Neural cell (in vitro differentiated cells): ENCODE results near the gene ACAN.

ENCODE experiments used
- EP300 ChIP-seq: fragments of 450-650 bp; conservative IDR thresholded peaks from 2 replicates; pipeline ENCODE4 v1.6.1; 2014; ENCODE audit warnings: antibody characterized with exemption, mild to moderate bottlenecking, moderate library complexity; ENCODE audit not compliant: poor library complexity, severe bottlenecking
- EZH2 ChIP-seq: fragments of 200-600, 300-800 bp; shearing (Covaris generic), sonication (generic); IDR thresholded peaks from 2 replicates; pipeline ENCODE4 v1.6.1; 2014; ENCODE audit warnings: antibody characterized with exemption, low read length, borderline replicate concordance, mild to moderate bottlenecking; ENCODE audit not compliant: insufficient read depth, poor library complexity, severe bottlenecking
- POLR2AphosphoS5 ChIP-seq: IDR thresholded peaks from 2 replicates; pipeline ENCODE4 v1.6.1; 2012
- SMC3 ChIP-seq: fragments of 450-650 bp; conservative IDR thresholded peaks from 2 replicates; pipeline ENCODE4 v1.6.1; 2014; ENCODE audit warnings: antibody characterized with exemption, mild to moderate bottlenecking, moderate library complexity; ENCODE audit not compliant: poor library complexity
- TF ChIP-seq, protein P1 (sequence below): fragments of 450-650 bp; IDR thresholded peaks from 2 replicates; pipeline ENCODE4 v1.5.1; 2014; ENCODE audit warnings: antibody characterized with exemption, mild to moderate bottlenecking, moderate library complexity; ENCODE audit not compliant: poor library complexity, severe bottlenecking

DNA sequence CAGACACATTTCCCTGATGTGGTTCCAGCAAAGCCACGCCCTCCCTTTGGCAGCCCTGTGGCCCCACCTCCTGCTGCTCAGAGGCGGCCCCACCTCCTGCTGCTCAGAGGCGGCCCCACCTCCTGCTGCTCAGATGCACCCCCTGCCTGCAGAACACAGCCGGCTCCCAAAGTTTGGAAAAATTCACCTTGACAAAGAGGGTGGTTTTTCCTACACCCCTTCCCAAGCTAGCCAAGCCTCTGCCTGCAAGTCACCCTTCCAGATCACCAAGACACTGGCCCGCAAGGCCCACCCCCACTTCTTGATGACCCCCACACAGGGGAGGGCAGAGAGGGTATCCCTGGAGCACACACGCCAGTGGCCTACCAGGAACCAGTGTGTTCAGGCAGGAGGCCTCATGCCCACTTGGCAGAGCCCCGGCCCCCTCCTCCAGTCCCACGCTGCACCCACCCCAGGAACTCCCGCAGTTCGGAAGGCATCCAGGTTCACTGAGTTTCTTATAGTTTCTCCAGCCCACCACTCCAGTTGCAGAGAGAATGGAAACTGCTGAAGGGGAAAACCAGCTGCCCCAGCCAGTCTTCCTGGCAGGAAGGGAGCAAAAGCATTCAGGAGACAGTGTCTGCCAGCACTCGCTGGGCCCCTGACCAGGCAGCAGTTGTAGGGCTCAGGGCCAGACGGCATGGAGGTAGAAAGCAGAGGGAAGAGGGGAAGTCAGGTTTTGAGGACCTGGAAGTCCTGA is 94.4 kb downstream of the ACAN start:
- TF ChIP-seq, protein P1, sequence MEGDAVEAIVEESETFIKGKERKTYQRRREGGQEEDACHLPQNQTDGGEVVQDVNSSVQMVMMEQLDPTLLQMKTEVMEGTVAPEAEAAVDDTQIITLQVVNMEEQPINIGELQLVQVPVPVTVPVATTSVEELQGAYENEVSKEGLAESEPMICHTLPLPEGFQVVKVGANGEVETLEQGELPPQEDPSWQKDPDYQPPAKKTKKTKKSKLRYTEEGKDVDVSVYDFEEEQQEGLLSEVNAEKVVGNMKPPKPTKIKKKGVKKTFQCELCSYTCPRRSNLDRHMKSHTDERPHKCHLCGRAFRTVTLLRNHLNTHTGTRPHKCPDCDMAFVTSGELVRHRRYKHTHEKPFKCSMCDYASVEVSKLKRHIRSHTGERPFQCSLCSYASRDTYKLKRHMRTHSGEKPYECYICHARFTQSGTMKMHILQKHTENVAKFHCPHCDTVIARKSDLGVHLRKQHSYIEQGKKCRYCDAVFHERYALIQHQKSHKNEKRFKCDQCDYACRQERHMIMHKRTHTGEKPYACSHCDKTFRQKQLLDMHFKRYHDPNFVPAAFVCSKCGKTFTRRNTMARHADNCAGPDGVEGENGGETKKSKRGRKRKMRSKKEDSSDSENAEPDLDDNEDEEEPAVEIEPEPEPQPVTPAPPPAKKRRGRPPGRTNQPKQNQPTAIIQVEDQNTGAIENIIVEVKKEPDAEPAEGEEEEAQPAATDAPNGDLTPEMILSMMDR, result peak; percentile 15
- TF ChIP-seq EP300, result no peak
- no peak for TF ChIP-seq POLR2AphosphoS5
- TF ChIP-seq SMC3, result no peak
- TF ChIP-seq EZH2, result no peak
